Stimulated activated CD4-positive, alpha-beta T cell treated with anti-CD3 and anti-CD28 coated beads, Interleukin-12 subunit alpha, Interleukin-12 subunit beta, amount 100 ng/mL, for 48 hours (primary cell): ENCODE measurements around the gene UGDH.

Source experiments
- DNase-seq, 3 donors: peaks; one replicate each; pipeline ENCODE4 v3.0.0-alpha.2; 2020; ENCODE audit warnings: low read depth in 2 of 3, low spot score in 1 of 3

UGDH gene

GRCh38 chr4:39453738-39454137, 73.5 kb downstream of the UGDH start:
- DNase-seq: no peak

GRCh38 chr4:39452860-39453587, 74.2 kb downstream of the UGDH start:
- no peak for DNase-seq

GRCh38 chr4:39452153-39452859, 74.9 kb downstream of the UGDH start:
- no peak for DNase-seq

- no peak for DNase-seq
Measured at GRCh38 chr4:39451423-39452023, 75.7 kb downstream of the UGDH start.

GRCh38 chr4:39450618-39451017, 76.6 kb downstream of the UGDH start:
- no peak for DNase-seq
